ENCODE measurements around the gene PFKFB3. TPM values are rescaled to one million over a fixed set of nuclear protein-coding genes. Genes with fewer than 3 reads are reported as not detected.
"Not testable (repeated sequence)": the region's sequence is repeated elsewhere in the genome, so short reads cannot be mapped to it uniquely, and the experiment has no call there.

PFKFB3 gene
- total RNA-seq, 1 donor from 2014 or later, result 54.9 TPM

DNA sequence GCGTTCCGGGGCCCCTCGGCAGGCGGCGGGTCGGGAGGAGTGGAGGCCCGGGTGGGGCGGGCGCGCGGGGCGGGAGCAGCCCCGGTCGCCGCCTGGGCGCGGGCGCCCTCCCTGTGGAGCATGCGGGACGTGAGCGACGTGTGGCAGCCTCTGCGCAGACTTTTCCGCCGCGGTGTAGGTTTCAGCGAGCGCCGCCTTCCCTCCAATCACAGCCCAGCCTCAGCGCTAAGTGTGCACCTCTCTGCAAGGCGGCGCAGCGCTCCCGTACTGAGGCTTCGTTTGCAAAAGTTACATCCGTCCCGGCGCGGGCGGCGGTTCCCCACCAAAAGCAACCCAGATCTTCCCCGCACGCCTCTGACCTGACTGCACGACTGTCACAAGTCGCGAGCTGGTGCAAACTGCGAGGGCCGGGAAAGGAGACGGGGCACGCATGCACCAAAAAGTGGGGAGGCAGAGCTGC lies 1.2 kb upstream of the PFKFB3 start:
- DNase-seq (ENCODE audit: low read depth), result no peak
- peak overlapping the region; percentile 99 for H3K4me3 ChIP-seq (ENCODE audit: low read depth, low read length)
- TF ChIP-seq CTCF (conservative IDR thresholded peaks at IDR 0.05; ENCODE audit: low read depth, low read length), result no peak

DNA sequence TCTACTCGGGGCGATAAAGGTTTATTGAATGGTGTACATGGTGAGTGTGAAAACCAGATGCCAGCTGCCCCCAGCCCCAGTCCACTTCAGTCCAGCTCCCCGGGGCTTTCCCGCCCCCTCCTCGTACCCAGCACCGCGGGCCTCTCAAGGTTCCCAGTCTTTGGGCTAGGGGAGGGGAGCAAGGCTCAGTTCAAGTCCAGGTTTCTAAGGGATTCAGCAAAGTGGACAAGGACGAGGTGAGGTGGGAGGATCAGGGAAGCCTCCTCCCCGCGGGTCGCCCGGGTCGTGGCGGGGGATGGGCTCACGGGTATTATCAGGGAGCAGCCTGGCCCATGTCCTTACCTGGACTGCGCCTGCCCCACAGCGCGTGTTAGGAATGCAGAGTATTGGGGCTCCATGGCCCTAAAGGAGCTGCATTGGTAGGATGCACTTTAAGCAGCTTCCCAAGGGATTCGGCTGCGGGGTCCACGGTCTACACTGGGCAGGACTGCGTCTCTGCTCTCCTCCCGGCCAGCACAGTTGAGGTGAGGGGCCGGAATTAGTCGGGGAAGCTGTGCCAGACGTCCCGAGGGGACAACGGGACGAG lies 541 bp upstream of the PFKFB3 start:
- TF ChIP-seq CTCF (conservative IDR thresholded peaks at IDR 0.05; ENCODE audit: low read depth, low read length), result no peak
- no peak for DNase-seq (ENCODE audit: low read depth)
- peak overlapping the region; percentile 99 for H3K4me3 ChIP-seq (ENCODE audit: low read depth, low read length)

- peak; percentile 24 for TF ChIP-seq CTCF (conservative IDR thresholded peaks at IDR 0.05; ENCODE audit: low read depth, low read length)
- DNase-seq (ENCODE audit: low read depth), result no peak
- H3K4me3 ChIP-seq (ENCODE audit: low read depth, low read length), result peak overlapping the region; percentile 99
These were observed 765 bp downstream of the PFKFB3 start for GRCh38 chr10:6203331-6204062.

DNA sequence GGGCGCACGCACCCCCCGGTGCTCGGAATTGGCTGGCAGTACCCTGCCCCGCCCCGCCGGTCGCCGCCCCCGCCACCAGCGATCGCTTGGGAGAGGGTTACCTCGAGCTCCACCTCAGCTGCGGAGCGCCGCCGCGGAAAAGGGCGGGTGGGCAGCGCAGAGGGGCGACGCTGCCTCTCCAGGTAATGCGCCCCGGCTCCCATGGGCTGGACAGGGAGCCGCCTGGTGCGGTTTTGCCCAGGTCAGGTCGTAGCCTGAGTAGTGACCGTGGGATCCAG lies 1.3 kb downstream of the PFKFB3 start:
- DNase-seq (ENCODE audit: low read depth), result no peak
- H3K4me3 ChIP-seq (ENCODE audit: low read depth, low read length), result peak overlapping the region; percentile 99
- no peak for TF ChIP-seq CTCF (conservative IDR thresholded peaks at IDR 0.05; ENCODE audit: low read depth, low read length)

DNA sequence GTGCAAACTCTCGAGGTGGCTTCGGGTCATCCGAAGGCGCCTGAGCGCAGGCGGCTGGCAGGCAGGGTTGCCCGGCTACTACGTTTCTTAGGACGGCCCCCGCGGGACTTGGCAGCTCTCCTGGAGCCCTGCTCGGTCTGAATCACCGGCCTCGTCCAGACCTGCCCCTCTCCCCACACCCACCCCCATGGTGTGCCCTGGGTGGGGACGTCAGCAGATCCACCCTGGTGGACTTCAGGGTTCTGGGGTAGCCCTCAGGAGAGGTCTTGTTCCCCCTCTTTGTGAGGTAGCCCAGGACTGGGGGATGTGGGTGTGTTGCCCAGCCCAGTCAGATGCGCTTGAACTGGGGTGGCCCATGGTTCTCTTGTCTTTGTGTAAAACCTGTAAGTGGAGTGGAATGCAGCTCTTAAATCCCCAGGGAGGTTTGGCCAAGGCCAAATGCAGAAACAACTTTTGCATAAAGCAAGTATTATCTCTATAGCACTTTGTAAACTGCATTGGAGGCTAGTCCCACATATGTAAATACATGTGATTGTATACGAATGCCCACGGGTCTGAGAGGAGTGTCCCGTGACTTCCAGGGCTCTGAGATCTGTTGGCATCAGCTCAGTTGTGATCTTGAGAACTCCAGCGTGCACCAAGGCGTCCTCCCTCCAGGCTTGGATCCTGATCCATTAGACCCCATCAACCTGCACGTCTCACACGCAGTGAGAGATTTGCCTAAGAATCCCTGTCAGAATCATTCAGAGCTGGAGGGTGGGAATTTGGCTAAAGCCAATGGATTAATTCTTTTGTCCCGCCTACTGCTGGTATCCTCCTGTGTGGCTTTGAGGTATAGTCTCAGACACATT lies 1.8 kb downstream of the PFKFB3 start:
- TF ChIP-seq CTCF (conservative IDR thresholded peaks at IDR 0.05; ENCODE audit: low read depth, low read length), result no peak
- DNase-seq (ENCODE audit: low read depth), result no peak
- peak overlapping the region; percentile 99 for H3K4me3 ChIP-seq (ENCODE audit: low read depth, low read length)

DNA sequence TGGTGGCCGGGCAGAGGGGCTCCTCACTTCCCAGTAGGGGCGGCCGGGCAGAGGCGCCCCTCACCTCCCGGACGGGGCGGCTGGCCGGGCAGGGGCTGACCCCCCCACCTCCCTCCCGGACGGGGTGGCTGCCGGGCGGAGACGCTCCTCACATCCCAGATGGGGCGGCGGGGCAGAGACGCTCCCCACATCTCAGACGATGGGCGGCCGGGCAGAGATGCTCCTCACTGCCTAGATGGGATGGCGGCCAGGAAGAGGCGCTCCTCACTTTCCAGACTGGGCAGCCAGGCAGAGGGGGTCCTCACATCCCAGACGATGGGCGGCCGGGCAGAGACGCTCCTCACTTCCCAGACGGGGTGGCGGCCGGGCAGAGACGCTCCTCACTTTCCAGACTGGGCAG lies 3.8 kb downstream of the PFKFB3 start:
- H3K4me3 ChIP-seq (ENCODE audit: low read depth, low read length); DNase-seq (ENCODE audit: low read depth): not testable (repeated sequence)

DNA sequence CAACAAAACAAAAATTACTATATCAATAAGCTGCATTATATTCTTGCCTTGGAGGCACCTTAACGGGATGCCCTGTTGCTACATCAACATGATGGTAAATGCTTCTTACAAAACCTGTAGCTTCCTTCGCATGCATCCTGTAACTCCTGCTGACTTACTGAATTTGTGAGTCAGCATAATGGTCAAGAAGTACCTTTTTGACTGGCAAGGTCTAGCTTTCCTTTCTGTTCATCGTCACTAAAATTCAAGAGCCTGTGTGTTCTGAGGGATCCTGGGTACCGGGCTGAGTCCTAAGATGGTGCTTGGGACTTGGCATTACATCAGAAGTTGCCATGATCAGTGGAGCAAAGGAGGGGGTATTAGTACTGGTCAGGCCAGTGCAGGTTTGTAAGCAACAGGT lies 4.9 kb downstream of the PFKFB3 start:
- H3K4me3 ChIP-seq (ENCODE audit: low read depth, low read length), result no peak overlapping the region
- no peak for DNase-seq (ENCODE audit: low read depth)
- TF ChIP-seq CTCF (conservative IDR thresholded peaks at IDR 0.05; ENCODE audit: low read depth, low read length), result no peak
